HEK293 (cell line): ENCODE measurements around the gene MRGPRG.
A peak's percentile ranks its signal among the peaks of the same experiment; 100 is the strongest.

Source experiments
- KLF16 ChIP-seq: fragments of 450-650 bp; formaldehyde crosslinking; IDR thresholded peaks from 2 replicates; pipeline ENCODE4 v1.5.1; 2017; ENCODE audit warnings: missing biosample characterization, missing genetic modification characterization
- RBAK ChIP-seq: fragments of 450-650 bp; formaldehyde crosslinking; IDR thresholded peaks from 2 replicates; pipeline ENCODE4 v1.5.1; 2016; ENCODE audit warnings: missing biosample characterization, missing genetic modification characterization
- REPIN1 ChIP-seq: fragments of 450-650 bp; formaldehyde crosslinking; IDR thresholded peaks from 2 replicates; pipeline ENCODE4 v1.5.1; 2017; ENCODE audit warnings: missing biosample characterization, missing genetic modification characterization, low read depth
- SP7 ChIP-seq: fragments of 450-650 bp; formaldehyde crosslinking; IDR thresholded peaks from 2 replicates; pipeline ENCODE4 v1.5.1; 2016; ENCODE audit warnings: missing biosample characterization, missing genetic modification characterization
- YY1 ChIP-seq: fragments of 450-650 bp; formaldehyde crosslinking; IDR thresholded peaks from 2 replicates; pipeline ENCODE4 v1.5.1; 2018; ENCODE audit warnings: missing biosample characterization, missing genetic modification characterization
- ZBTB1 ChIP-seq: fragments of 450-650 bp; formaldehyde crosslinking; IDR thresholded peaks from 2 replicates; pipeline ENCODE4 v1.5.1; 2016; ENCODE audit warnings: missing biosample characterization, missing genetic modification characterization
- ZFHX2 ChIP-seq: fragments of 450-650 bp; formaldehyde crosslinking; conservative IDR thresholded peaks from 2 replicates; pipeline ENCODE4 v1.5.1; 2016; ENCODE audit warnings: missing biosample characterization, missing genetic modification characterization
- ZNF175 ChIP-seq: fragments of 450-650 bp; formaldehyde crosslinking; IDR thresholded peaks from 2 replicates; pipeline ENCODE4 v1.5.1; 2016; ENCODE audit warnings: missing biosample characterization, missing genetic modification characterization
- ZNF202 ChIP-seq: fragments of 450-650 bp; formaldehyde crosslinking; IDR thresholded peaks from 2 replicates; pipeline ENCODE4 v1.5.1; 2016; ENCODE audit warnings: missing biosample characterization, missing genetic modification characterization, borderline replicate concordance
- ZNF221 ChIP-seq: fragments of 450-650 bp; formaldehyde crosslinking; IDR thresholded peaks from 2 replicates; pipeline ENCODE4 v1.5.1; 2017; ENCODE audit warnings: missing biosample characterization, missing genetic modification characterization, borderline replicate concordance
- ZNF24 ChIP-seq: fragments of 450-650 bp; formaldehyde crosslinking; IDR thresholded peaks from 2 replicates; pipeline ENCODE4 v1.5.1; 2016; ENCODE audit warnings: missing biosample characterization, missing genetic modification characterization
- ZNF350 ChIP-seq: fragments of 450-650 bp; formaldehyde crosslinking; IDR thresholded peaks from 2 replicates; pipeline ENCODE4 v1.5.0; 2017; ENCODE audit warnings: missing biosample characterization, mild to moderate bottlenecking, missing genetic modification characterization
- ZNF391 ChIP-seq: fragments of 450-650 bp; formaldehyde crosslinking; IDR thresholded peaks from 2 replicates; pipeline ENCODE4 v1.5.1; 2016; ENCODE audit warnings: low read depth, missing biosample characterization, missing genetic modification characterization, borderline replicate concordance
- ZNF394 ChIP-seq: fragments of 450-650 bp; formaldehyde crosslinking; IDR thresholded peaks from 2 replicates; pipeline ENCODE4 v1.5.1; 2016; ENCODE audit warnings: missing biosample characterization, missing genetic modification characterization, mild to moderate bottlenecking, moderate library complexity, borderline replicate concordance
- ZNF544 ChIP-seq: fragments of 450-650 bp; formaldehyde crosslinking; IDR thresholded peaks from 2 replicates; pipeline ENCODE4 v1.5.0; 2017; ENCODE audit warnings: missing biosample characterization, missing genetic modification characterization
- ZNF555 ChIP-seq: fragments of 450-650 bp; formaldehyde crosslinking; conservative IDR thresholded peaks from 2 replicates; pipeline ENCODE4 v1.5.1; 2017; ENCODE audit warnings: missing biosample characterization, mild to moderate bottlenecking, missing genetic modification characterization, inconsistent platforms
- ZNF610 ChIP-seq: fragments of 450-650 bp; formaldehyde crosslinking; IDR thresholded peaks from 2 replicates; pipeline ENCODE4 v1.5.1; 2016; ENCODE audit warnings: missing biosample characterization, missing genetic modification characterization, borderline replicate concordance
- ZNF747 ChIP-seq: fragments of 450-650 bp; formaldehyde crosslinking; IDR thresholded peaks from 2 replicates; pipeline ENCODE4 v1.5.1; 2016; ENCODE audit warnings: missing biosample characterization, missing genetic modification characterization
- ZNF777 ChIP-seq: fragments of 450-650 bp; formaldehyde crosslinking; IDR thresholded peaks from 2 replicates; pipeline ENCODE4 v1.5.1; 2017; ENCODE audit warnings: missing biosample characterization, missing genetic modification characterization, borderline replicate concordance
- ZNF791 ChIP-seq: fragments of 450-650 bp; formaldehyde crosslinking; IDR thresholded peaks from 2 replicates; pipeline ENCODE4 v1.5.1; 2016; ENCODE audit warnings: missing biosample characterization, missing genetic modification characterization
- ZNF792 ChIP-seq: fragments of 450-650 bp; formaldehyde crosslinking; IDR thresholded peaks from 2 replicates; pipeline ENCODE4 v1.5.1; 2016; ENCODE audit warnings: missing biosample characterization, missing genetic modification characterization
- TF ChIP-seq, protein P1 (sequence below): fragments of 450-650 bp; formaldehyde crosslinking; IDR thresholded peaks from 2 replicates; pipeline ENCODE4 v1.5.1; 2016; ENCODE audit warnings: missing biosample characterization, missing genetic modification characterization, low read depth
- TF ChIP-seq, protein P2 (sequence below): fragments of 450-650 bp; formaldehyde crosslinking; IDR thresholded peaks from 2 replicates; pipeline ENCODE4 v1.5.1; 2016; ENCODE audit warnings: missing biosample characterization, missing genetic modification characterization
- TF ChIP-seq, protein P3 (sequence below): sonication (generic); formaldehyde crosslinking; IDR thresholded peaks from 2 replicates; pipeline ENCODE4 v1.8.1; 2022; ENCODE audit warnings: mild to moderate bottlenecking, moderate library complexity, missing genetic modification reagents
- TF ChIP-seq, protein P4 (sequence below): fragments of 450-650 bp; IDR thresholded peaks from 2 replicates; pipeline ENCODE4 v1.5.1; 2018; ENCODE audit warnings: missing biosample characterization, mild to moderate bottlenecking, missing genetic modification characterization
- TF ChIP-seq, protein P5 (sequence below): fragments of 450-650 bp; formaldehyde crosslinking; optimal IDR thresholded peaks from 2 replicates; pipeline ENCODE3; 2016; ENCODE audit warnings: missing biosample characterization, mild to moderate bottlenecking, missing genetic modification characterization
- TF ChIP-seq, protein P6 (sequence below): fragments of 450-650 bp; formaldehyde crosslinking; IDR thresholded peaks from 2 replicates; pipeline ENCODE4 v1.5.1; 2016; ENCODE audit warnings: missing biosample characterization, missing genetic modification characterization
- TF ChIP-seq, protein P7 (sequence below): fragments of 450-650 bp; formaldehyde crosslinking; IDR thresholded peaks from 2 replicates; pipeline ENCODE4 v1.5.1; 2017; ENCODE audit warnings: missing biosample characterization, mild to moderate bottlenecking, missing genetic modification characterization, moderate library complexity
- TF ChIP-seq, protein P8 (sequence below): fragments of 450-650 bp; formaldehyde crosslinking; IDR thresholded peaks from 2 replicates; pipeline ENCODE4 v1.5.1; 2017; ENCODE audit warnings: missing biosample characterization, missing genetic modification characterization

MRGPRG gene

DNA sequence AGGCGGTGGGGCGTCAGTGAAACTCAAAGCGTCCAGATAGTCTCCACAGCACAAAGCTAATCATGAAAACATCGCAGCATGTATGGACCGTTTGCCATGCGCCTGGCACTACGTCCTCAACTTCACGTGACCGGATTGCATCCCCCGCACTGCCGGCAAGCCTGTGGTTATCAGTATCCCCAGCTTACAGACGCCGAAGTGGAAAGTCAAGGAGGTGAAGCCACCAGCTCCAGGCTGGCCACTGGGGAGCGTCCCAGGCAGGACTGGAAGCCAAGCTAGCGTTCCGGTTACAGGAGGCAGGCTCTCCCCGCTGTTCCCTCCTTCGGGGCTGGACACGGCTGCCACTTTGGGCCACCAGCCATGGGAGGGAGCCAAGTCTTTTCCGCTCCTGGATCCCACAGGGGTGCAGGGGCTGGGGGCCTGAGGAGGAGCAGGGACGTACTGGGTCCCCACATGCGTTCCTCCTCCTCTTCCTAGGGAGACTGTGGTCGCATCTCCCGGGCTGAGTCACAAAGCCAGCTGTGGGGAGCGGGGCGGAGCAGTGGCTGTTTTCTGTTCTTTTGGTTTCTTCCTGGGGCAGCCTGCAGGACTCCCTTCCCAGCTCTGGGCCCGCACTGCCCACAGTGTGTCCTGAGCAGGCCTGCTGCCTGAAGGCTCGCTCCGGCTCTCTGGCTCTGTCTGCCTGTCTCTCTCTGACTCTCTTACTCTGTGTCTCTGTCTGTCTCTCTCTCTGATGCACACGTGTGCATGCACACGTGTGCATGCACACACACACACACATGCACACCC lies 49.2 kb downstream of the MRGPRG start (continued):
- TF ChIP-seq ZNF610 (tag by site-specific recombination) (no peak), ZNF175 (tag by site-specific recombination) (no peak), ZNF24 (tag by site-specific recombination) (no peak), ZNF221 (no peak), ZNF394 (tag by site-specific recombination) (no peak), ZNF792 (tag by site-specific recombination) (no peak), ZNF544 (tag by site-specific recombination) (no peak), ZBTB1 (tag by site-specific recombination) (no peak), ZNF791 (no peak), ZFHX2 (peak; percentile 91), ZNF747 (tag by site-specific recombination) (no peak), ZNF391 (no peak), YY1 (tag by site-specific recombination) (no peak), ZNF202 (tag by site-specific recombination) (no peak), RBAK (no peak), ZNF555 (tag by site-specific recombination) (no peak), REPIN1 (tag by site-specific recombination) (no peak), SP7 (no peak), ZNF350 (tag by site-specific recombination) (no peak), KLF16 (no peak), ZNF777 (tag by site-specific recombination) (no peak; the same call in 1 of the 2 replicates)
- TF ChIP-seq, protein P1, sequence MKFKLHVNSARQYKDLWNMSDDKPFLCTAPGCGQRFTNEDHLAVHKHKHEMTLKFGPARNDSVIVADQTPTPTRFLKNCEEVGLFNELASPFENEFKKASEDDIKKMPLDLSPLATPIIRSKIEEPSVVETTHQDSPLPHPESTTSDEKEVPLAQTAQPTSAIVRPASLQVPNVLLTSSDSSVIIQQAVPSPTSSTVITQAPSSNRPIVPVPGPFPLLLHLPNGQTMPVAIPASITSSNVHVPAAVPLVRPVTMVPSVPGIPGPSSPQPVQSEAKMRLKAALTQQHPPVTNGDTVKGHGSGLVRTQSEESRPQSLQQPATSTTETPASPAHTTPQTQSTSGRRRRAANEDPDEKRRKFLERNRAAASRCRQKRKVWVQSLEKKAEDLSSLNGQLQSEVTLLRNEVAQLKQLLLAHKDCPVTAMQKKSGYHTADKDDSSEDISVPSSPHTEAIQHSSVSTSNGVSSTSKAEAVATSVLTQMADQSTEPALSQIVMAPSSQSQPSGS (tag by site-specific recombination), result no peak
- TF ChIP-seq, protein P2, sequence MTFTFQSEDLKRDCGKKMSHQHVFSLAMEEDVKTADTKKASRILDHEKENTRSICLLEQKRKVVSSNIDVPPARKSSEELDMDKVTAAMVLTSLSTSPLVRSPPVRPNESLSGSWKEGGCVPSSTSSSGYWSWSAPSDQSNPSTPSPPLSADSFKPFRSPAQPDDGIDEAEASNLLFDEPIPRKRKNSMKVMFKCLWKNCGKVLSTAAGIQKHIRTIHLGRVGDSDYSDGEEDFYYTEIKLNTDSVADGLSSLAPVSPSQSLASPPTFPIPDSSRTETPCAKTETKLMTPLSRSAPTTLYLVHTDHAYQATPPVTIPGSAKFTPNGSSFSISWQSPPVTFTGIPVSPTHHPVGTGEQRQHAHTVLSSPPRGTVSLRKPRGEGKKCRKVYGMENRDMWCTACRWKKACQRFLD, result no peak
- TF ChIP-seq, protein P3, sequence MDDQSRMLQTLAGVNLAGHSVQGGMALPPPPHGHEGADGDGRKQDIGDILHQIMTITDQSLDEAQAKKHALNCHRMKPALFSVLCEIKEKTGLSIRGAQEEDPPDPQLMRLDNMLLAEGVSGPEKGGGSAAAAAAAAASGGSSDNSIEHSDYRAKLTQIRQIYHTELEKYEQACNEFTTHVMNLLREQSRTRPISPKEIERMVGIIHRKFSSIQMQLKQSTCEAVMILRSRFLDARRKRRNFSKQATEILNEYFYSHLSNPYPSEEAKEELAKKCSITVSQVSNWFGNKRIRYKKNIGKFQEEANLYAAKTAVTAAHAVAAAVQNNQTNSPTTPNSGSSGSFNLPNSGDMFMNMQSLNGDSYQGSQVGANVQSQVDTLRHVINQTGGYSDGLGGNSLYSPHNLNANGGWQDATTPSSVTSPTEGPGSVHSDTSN (CRISPR knock-in tag), result no peak
- TF ChIP-seq, protein P4, sequence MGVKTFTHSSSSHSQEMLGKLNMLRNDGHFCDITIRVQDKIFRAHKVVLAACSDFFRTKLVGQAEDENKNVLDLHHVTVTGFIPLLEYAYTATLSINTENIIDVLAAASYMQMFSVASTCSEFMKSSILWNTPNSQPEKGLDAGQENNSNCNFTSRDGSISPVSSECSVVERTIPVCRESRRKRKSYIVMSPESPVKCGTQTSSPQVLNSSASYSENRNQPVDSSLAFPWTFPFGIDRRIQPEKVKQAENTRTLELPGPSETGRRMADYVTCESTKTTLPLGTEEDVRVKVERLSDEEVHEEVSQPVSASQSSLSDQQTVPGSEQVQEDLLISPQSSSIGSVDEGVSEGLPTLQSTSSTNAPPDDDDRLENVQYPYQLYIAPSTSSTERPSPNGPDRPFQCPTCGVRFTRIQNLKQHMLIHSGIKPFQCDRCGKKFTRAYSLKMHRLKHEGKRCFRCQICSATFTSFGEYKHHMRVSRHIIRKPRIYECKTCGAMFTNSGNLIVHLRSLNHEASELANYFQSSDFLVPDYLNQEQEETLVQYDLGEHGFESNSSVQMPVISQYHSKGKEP (tag by site-specific recombination), result no peak
- TF ChIP-seq, protein P5, sequence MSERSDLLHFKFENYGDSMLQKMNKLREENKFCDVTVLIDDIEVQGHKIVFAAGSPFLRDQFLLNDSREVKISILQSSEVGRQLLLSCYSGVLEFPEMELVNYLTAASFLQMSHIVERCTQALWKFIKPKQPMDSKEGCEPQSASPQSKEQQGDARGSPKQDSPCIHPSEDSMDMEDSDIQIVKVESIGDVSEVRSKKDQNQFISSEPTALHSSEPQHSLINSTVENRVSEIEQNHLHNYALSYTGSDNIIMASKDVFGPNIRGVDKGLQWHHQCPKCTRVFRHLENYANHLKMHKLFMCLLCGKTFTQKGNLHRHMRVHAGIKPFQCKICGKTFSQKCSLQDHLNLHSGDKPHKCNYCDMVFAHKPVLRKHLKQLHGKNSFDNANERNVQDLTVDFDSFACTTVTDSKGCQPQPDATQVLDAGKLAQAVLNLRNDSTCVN (tag by site-specific recombination), result no peak
- TF ChIP-seq, protein P6, sequence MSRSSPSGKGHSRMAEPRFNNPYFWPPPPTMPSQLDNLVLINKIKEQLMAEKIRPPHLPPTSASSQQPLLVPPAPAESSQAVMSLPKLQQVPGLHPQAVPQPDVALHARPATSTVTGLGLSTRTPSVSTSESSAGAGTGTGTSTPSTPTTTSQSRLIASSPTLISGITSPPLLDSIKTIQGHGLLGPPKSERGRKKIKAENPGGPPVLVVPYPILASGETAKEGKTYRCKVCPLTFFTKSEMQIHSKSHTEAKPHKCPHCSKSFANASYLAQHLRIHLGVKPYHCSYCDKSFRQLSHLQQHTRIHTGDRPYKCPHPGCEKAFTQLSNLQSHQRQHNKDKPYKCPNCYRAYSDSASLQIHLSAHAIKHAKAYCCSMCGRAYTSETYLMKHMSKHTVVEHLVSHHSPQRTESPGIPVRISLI (tag by site-specific recombination), result no peak
- TF ChIP-seq, protein P7, sequence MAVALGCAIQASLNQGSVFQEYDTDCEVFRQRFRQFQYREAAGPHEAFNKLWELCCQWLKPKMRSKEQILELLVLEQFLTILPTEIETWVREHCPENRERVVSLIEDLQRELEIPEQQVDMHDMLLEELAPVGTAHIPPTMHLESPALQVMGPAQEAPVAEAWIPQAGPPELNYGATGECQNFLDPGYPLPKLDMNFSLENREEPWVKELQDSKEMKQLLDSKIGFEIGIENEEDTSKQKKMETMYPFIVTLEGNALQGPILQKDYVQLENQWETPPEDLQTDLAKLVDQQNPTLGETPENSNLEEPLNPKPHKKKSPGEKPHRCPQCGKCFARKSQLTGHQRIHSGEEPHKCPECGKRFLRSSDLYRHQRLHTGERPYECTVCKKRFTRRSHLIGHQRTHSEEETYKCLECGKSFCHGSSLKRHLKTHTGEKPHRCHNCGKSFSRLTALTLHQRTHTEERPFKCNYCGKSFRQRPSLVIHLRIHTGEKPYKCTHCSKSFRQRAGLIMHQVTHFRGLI (tag by site-specific recombination), result no peak
- TF ChIP-seq, protein P8, sequence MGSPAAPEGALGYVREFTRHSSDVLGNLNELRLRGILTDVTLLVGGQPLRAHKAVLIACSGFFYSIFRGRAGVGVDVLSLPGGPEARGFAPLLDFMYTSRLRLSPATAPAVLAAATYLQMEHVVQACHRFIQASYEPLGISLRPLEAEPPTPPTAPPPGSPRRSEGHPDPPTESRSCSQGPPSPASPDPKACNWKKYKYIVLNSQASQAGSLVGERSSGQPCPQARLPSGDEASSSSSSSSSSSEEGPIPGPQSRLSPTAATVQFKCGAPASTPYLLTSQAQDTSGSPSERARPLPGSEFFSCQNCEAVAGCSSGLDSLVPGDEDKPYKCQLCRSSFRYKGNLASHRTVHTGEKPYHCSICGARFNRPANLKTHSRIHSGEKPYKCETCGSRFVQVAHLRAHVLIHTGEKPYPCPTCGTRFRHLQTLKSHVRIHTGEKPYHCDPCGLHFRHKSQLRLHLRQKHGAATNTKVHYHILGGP (tag by site-specific recombination), result no peak
